Motor neuron (in vitro differentiated cells): Measurements from ENCODE around the gene AFF3. TPM values are rescaled to one million over a fixed set of nuclear protein-coding genes. Genes with fewer than 3 reads are reported as not detected.

Source experiments
- ATAC-seq, 8 experiments: fragments of 200-7000 bp; cut with Tn5 transposase; replicated peaks in 6 of 8; 2 replicates each; pipeline ENCODE4 v1.8.0; 2021; ENCODE audit warnings: mild to moderate bottlenecking in 8 of 8, moderate library complexity in 8 of 8
- H3K27ac ChIP-seq, 2 donors: fragments of 250-450 bp; sonication (Bioruptor Pico); 2 replicates each; pipeline ENCODE4 v1.9.0; 2021; ENCODE audit warnings: antibody characterized with exemption in 2 of 2, mild to moderate bottlenecking in 2 of 2, moderate library complexity in 1 of 2
- H3K4me1 ChIP-seq, 2 donors: fragments of 250-450 bp; sonication (Bioruptor Pico); replicated peaks in 1 of 2; 2 replicates each; pipeline ENCODE4 v1.6.1; 2021; ENCODE audit warnings: antibody characterized with exemption in 2 of 2, mild to moderate bottlenecking in 2 of 2, moderate library complexity in 1 of 2
- H3K4me3 ChIP-seq, 5 donors: fragments of 250-450 bp; sonication (Bioruptor Pico); 2 replicates each; pipeline ENCODE4 v1.9.0; 2021; ENCODE audit warnings: antibody characterized with exemption in 5 of 5, mild to moderate bottlenecking in 5 of 5, moderate library complexity in 4 of 5
- WGBS, 10 experiments: fragments of 450-650 bp; shearing (Covaris generic); methylation state at CpG; one replicate each; pipeline ENCODE4 v1.0.0; 2022; 5-methylcytosine and 5-hydroxymethylcytosine counted together
- in situ Hi-C, 9 experiments: fragments of 400-800 bp; cut with MboI; loops; one replicate each; pipeline ENCODE4 v1.15.0; 2021; ENCODE audit warnings: low sequenced_read_pairs in 9 of 9, low pct_unique_long_range_greater_than_20kb in 2 of 9; ENCODE audit not compliant: unreplicated experiment in 9 of 9
- total RNA-seq, 8 experiments: library from RNA; unstranded; fragments of 300-600 nt; gene quantifications; 2 replicates each; pipeline versions ENCODE4 v1.2.3 to v1.2.4, GENCODE V29; 2022

AFF3 gene
- total RNA-seq, 8 experiments from 2014 or later, result 0.99 to 33.6 (median 16.7) TPM

GRCh38 chr2:99576775-99577174, 565.6 kb downstream of the AFF3 start:
- whole genome bisulfite sequencing, 10 experiments, result 60 to 100% (median 85%) methylated on average over 1 to 3 of the region's 3 CpGs; no CpG with 5 or more reads in 3 of the 10 experiments
- no peak overlapping the region for H3K4me3 ChIP-seq
- H3K27ac ChIP-seq, result no peak overlapping the region
- peaks cover 24 to 29% of the 10 kb centered on the region in 2 donors for H3K4me1 ChIP-seq
- no peak for ATAC-seq
- in situ Hi-C loops, result no loop called here

- in situ Hi-C loops, result loop anchor here in 7 of 9 experiments (25.0 kb wide), 4 partner anchors 139 to 689 kb away; no protein-coding TSS in a partner anchor
- no peak for ATAC-seq
- H3K27ac ChIP-seq, result no peak overlapping the region
Observed at GRCh38 chr2:99573634-99574251, 568.6 kb downstream of the AFF3 start.

GRCh38 chr2:99572373-99573164, 569.8 kb downstream of the AFF3 start:
- WGBS, 10 experiments, result 27 to 95% (median 49%) methylated on average over 3 to 8 of the region's 13 CpGs; no CpG with 5 or more reads in 2 of the 10 experiments
- Histone ChIP-seq H3K4me3 (no peak overlapping the region), H3K4me1 (peaks cover 42 to 44% of the 10 kb centered on the region in 2 donors), H3K27ac (no peak overlapping the region)
- in situ Hi-C loops, result loop anchor here in 7 of 9 experiments (25.0 kb wide), 4 partner anchors 140 to 690 kb away; no protein-coding TSS in a partner anchor
- peak in 5 of 8 experiments; percentile 47 to 66 (median 55) for ATAC-seq

More at GRCh38 chr2:99573634-99574251, 568.6 kb downstream of the AFF3 start:
- peaks cover 42 to 44% of the 10 kb centered on the region in 2 donors for H3K4me1 ChIP-seq
- H3K4me3 ChIP-seq, result no peak overlapping the region
- 31 to 100% (median 55%) methylated on average over 1 to 9 of the region's 11 CpGs; no CpG with 5 or more reads in 3 of the 10 experiments for WGBS, 10 experiments

GRCh38 chr2:99571954-99572353, 570.4 kb downstream of the AFF3 start:
- peaks cover 42 to 44% of the 10 kb centered on the region in 2 donors for H3K4me1 ChIP-seq
- peak in 4 of 8 experiments; percentile 36 to 56 (median 50) for ATAC-seq
- no peak overlapping the region for H3K4me3 ChIP-seq
- H3K27ac ChIP-seq, result no peak overlapping the region
- in situ Hi-C loops, result loop anchor here in 7 of 9 experiments (25.0 kb wide), 4 partner anchors 140 to 690 kb away; no protein-coding TSS in a partner anchor
- WGBS, 10 experiments, result 0 to 20% (median 7%) methylated on average over 1 of the region's 2 CpGs; no CpG with 5 or more reads in 6 of the 10 experiments

GRCh38 chr2:99571533-99571932, 570.9 kb downstream of the AFF3 start:
- Histone ChIP-seq H3K4me3 (no peak overlapping the region), H3K4me1 (peaks cover 42 to 44% of the 10 kb centered on the region in 2 donors), H3K27ac (no peak overlapping the region)
- in situ Hi-C loops, result loop anchor here in 7 of 9 experiments (25.0 kb wide), 4 partner anchors 141 to 691 kb away; no protein-coding TSS in a partner anchor
- peak in 5 of 8 experiments; percentile 26 to 84 (median 70) for ATAC-seq
- WGBS, 10 experiments, result 0 to 100% (median 60%) methylated on average over 1 to 4 of the region's 4 CpGs

- WGBS, 10 experiments, result 58 to 94% (median 83%) methylated on average over 1 to 4 of the region's 4 CpGs; no CpG with 5 or more reads in 2 of the 10 experiments
Observed at GRCh38 chr2:99571021-99571420, 571.4 kb downstream of the AFF3 start.

GRCh38 chr2:99569386-99569785, 573.0 kb downstream of the AFF3 start:
- Histone ChIP-seq H3K27ac (no peak overlapping the region), H3K4me3 (no peak overlapping the region), H3K4me1 (peaks cover 38 to 39% of the 10 kb centered on the region in 2 donors)
- WGBS, 10 experiments, result 70 to 100% (median 92%) methylated on average over 2 to 5 of the region's 5 CpGs; no CpG with 5 or more reads in 2 of the 10 experiments
- in situ Hi-C loops, result loop anchor here in 8 of 9 experiments (10.0 to 25.0 kb wide), 5 partner anchors 143 to 693 kb away; no protein-coding TSS in a partner anchor
- ATAC-seq, result no peak

More at GRCh38 chr2:99571021-99571420, 571.4 kb downstream of the AFF3 start:
- peaks cover 42 to 44% of the 10 kb centered on the region in 2 donors for H3K4me1 ChIP-seq
- ATAC-seq, result peak in 1 of 8 experiments; percentile 8
- no peak overlapping the region for H3K4me3 ChIP-seq
- H3K27ac ChIP-seq, result no peak overlapping the region
- in situ Hi-C loops, result loop anchor here in 7 of 9 experiments (25.0 kb wide), 4 partner anchors 141 to 691 kb away; no protein-coding TSS in a partner anchor

GRCh38 chr2:99565227-99565626, 577.2 kb downstream of the AFF3 start:
- peaks cover 4 to 11% of the 10 kb centered on the region in 2 donors for H3K4me1 ChIP-seq
- no peak overlapping the region for H3K27ac ChIP-seq
- WGBS, 10 experiments, result 31 to 95% (median 70%) methylated on average over 1 to 7 of the region's 7 CpGs; no CpG with 5 or more reads in 1 of the 10 experiments
- no peak overlapping the region for H3K4me3 ChIP-seq
- in situ Hi-C loops, result loop anchor here in 8 of 9 experiments (10.0 to 25.0 kb wide), 5 partner anchors 147 to 697 kb away; no protein-coding TSS in a partner anchor
- no peak for ATAC-seq

GRCh38 chr2:99562516-99562915, 579.9 kb downstream of the AFF3 start:
- peaks cover 0 to 4% of the 10 kb centered on the region in 2 donors for H3K4me1 ChIP-seq
- in situ Hi-C loops, result loop anchor here in 8 of 9 experiments (10.0 to 25.0 kb wide), 5 partner anchors 150 to 700 kb away; no protein-coding TSS in a partner anchor
- H3K27ac ChIP-seq, result no peak overlapping the region
- no peak for ATAC-seq
- WGBS, 10 experiments, result 25 to 100% (median 90%) methylated on average over 1 to 2 of the region's 2 CpGs; no CpG with 5 or more reads in 1 of the 10 experiments
- no peak overlapping the region for H3K4me3 ChIP-seq

GRCh38 chr2:99561804-99562203, 580.6 kb downstream of the AFF3 start:
- Histone ChIP-seq H3K4me1 (peaks cover 0 to 4% of the 10 kb centered on the region in 2 donors), H3K27ac (no peak overlapping the region), H3K4me3 (no peak overlapping the region)
- in situ Hi-C loops, result loop anchor here in 8 of 9 experiments (10.0 to 25.0 kb wide), 5 partner anchors 150 to 700 kb away; no protein-coding TSS in a partner anchor
- ATAC-seq, result no peak
- 23 to 100% (median 58%) methylated on average over 1 to 3 of the region's 3 CpGs for WGBS, 10 experiments

- WGBS, 10 experiments, result 0 to 17% (median 3%) methylated on average over 1 to 12 of the region's 17 CpGs; no CpG with 5 or more reads in 1 of the 10 experiments
- peak; percentile 48 to 99 (median 97) for ATAC-seq
- in situ Hi-C loops, result loop anchor here in 8 of 9 experiments (10.0 to 25.0 kb wide), 6 partner anchors 153 to 703 kb away; no protein-coding TSS in a partner anchor
Observed at GRCh38 chr2:99559075-99559662, 583.2 kb downstream of the AFF3 start.

GRCh38 chr2:99555404-99555803, 587.0 kb downstream of the AFF3 start:
- Histone ChIP-seq H3K4me3 (no peak overlapping the region), H3K27ac (no peak overlapping the region), H3K4me1 (peaks cover 0 to 2% of the 10 kb centered on the region in 2 donors)
- WGBS, 10 experiments, result 17 to 100% (median 65%) methylated on average over 1 to 2 of the region's 2 CpGs; no CpG with 5 or more reads in 2 of the 10 experiments
- in situ Hi-C loops, result loop anchor here in 8 of 9 experiments (10.0 to 25.0 kb wide), 6 partner anchors 157 to 707 kb away; no protein-coding TSS in a partner anchor
- peak in 3 of 8 experiments; percentile 38 to 77 (median 55) for ATAC-seq

More at GRCh38 chr2:99559075-99559662, 583.2 kb downstream of the AFF3 start:
- Histone ChIP-seq H3K4me1 (peaks cover 0 to 7% of the 10 kb centered on the region in 2 donors), H3K4me3 (no peak overlapping the region), H3K27ac (no peak overlapping the region)
